Measurements from ENCODE around the gene TBX10.

DNA sequence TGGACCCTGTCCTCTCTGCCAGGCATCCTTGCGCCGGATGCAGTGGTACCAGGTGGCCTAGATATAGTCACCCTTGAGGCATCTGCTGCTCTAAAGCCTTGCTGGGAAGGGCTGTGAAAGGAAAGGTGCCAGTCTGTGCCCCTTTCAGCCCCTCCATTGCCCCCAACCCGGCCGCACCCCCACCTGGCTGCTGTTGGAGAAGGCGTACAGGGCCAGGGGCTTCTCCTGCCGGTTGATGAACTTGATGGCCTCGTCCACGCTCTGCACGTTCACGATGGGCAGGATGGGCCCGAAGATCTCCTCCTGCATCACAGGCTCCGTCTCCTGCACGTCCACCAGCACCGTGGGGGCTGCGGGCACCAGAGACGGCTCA is 24.6 kb upstream of the TBX10 start:
- TF ChIP-seq, protein P1, sequence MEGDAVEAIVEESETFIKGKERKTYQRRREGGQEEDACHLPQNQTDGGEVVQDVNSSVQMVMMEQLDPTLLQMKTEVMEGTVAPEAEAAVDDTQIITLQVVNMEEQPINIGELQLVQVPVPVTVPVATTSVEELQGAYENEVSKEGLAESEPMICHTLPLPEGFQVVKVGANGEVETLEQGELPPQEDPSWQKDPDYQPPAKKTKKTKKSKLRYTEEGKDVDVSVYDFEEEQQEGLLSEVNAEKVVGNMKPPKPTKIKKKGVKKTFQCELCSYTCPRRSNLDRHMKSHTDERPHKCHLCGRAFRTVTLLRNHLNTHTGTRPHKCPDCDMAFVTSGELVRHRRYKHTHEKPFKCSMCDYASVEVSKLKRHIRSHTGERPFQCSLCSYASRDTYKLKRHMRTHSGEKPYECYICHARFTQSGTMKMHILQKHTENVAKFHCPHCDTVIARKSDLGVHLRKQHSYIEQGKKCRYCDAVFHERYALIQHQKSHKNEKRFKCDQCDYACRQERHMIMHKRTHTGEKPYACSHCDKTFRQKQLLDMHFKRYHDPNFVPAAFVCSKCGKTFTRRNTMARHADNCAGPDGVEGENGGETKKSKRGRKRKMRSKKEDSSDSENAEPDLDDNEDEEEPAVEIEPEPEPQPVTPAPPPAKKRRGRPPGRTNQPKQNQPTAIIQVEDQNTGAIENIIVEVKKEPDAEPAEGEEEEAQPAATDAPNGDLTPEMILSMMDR (IDR thresholded peaks at IDR 0.05), result no peak
- TF ChIP-seq SIN3A (IDR thresholded peaks at IDR 0.05; ENCODE audit: borderline replicate concordance, insufficient read depth, low read depth, low read length) (no peak), POLR2AphosphoS5 (IDR thresholded peaks at IDR 0.05; ENCODE audit: low read depth, low read length) (no peak), TCF7L2 (IDR thresholded peaks at IDR 0.05; ENCODE audit: low read depth, low read length) (no peak)
- TF ChIP-seq, protein P2, sequence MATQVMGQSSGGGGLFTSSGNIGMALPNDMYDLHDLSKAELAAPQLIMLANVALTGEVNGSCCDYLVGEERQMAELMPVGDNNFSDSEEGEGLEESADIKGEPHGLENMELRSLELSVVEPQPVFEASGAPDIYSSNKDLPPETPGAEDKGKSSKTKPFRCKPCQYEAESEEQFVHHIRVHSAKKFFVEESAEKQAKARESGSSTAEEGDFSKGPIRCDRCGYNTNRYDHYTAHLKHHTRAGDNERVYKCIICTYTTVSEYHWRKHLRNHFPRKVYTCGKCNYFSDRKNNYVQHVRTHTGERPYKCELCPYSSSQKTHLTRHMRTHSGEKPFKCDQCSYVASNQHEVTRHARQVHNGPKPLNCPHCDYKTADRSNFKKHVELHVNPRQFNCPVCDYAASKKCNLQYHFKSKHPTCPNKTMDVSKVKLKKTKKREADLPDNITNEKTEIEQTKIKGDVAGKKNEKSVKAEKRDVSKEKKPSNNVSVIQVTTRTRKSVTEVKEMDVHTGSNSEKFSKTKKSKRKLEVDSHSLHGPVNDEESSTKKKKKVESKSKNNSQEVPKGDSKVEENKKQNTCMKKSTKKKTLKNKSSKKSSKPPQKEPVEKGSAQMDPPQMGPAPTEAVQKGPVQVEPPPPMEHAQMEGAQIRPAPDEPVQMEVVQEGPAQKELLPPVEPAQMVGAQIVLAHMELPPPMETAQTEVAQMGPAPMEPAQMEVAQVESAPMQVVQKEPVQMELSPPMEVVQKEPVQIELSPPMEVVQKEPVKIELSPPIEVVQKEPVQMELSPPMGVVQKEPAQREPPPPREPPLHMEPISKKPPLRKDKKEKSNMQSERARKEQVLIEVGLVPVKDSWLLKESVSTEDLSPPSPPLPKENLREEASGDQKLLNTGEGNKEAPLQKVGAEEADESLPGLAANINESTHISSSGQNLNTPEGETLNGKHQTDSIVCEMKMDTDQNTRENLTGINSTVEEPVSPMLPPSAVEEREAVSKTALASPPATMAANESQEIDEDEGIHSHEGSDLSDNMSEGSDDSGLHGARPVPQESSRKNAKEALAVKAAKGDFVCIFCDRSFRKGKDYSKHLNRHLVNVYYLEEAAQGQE (IDR thresholded peaks at IDR 0.05; ENCODE audit: insufficient read depth in 1 of 2, low read depth in 2 of 2, low read length in 1 of 2), result no peak
